Hematopoietic multipotent progenitor cell treated with erythropoietin and hydrocortisone succinate and interleukin-3 and kit ligand, for 6 days (in vitro differentiated cells): ENCODE data around the gene ERP27.
A peak's percentile ranks its signal among the peaks of the same experiment; 100 is the strongest.

Experiments used
- DNase-seq: peaks from one replicate; pipeline ENCODE4 v3.0.0-alpha.2; 2015

ERP27 gene

DNA sequence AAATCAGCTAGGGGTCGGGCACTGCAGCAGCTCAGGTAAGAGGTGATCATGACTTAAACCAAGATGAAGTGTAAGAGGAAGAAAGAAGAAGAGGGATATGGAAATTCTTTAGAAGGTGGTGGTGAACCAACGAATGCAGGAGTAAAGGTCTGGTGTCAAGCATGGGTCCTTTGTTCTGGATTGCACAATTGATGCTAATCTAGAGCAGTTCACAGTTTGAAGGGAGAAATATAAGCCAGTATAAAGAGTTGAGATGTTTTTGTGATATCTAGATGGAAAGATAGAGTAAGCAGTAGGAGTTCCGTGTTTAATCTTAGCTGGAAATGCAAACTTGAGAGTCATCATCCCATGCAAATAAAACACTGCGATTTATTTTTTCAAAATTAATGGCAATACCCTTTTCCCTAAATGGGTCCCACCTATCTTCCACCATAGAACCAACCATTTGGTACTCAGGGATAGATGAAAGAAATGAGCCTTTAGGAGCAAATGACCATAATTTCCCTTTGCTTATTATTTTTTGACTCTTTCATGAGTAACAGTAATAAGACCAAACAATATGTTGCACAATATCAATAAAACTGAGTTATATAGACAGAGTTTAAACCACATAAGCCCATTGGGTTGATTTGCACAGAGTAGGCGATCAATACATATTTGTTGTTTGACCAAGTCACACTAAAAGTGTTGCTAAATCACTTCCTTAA is 37.7 kb downstream of the ERP27 start:
- DNase-seq = no peak

DNA sequence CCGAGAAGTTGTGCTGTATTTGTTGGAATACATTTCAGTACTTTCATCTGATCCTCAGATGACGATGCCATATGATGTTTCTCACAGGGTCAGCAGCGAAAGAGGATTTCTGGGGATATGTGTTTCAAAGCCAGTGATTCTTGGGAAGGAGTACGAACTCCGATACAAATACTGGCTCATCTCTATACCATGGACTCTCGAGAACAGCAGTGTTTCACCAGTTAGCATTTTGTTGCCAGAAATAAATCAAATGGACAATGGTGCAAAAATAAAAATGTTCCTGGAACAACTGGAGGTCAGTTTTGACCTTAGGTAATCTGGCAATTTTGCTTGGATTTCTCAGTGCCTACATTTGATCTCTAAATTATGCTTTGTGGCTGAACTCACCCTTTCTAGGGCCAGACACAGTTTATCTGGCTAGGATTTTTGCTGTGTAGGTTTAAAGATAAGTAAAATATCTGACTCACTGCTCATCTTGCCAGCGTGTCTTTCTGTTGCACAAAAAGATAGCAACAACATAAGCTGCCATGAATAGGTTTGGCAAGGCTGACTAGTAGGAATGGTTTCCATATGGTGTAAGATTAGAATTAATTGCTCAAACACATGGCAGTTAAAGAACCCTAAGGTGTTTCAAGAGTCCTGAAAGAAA is 41.7 kb downstream of the ERP27 start:
- DNase-seq = peak; percentile 93

GRCh38 chr12:14893506-14894250 is 44.7 kb downstream of the ERP27 start:
- no peak for DNase-seq

- DNase-seq = no peak
Observed at GRCh38 chr12:14892726-14893505, 45.4 kb downstream of the ERP27 start.

DNA sequence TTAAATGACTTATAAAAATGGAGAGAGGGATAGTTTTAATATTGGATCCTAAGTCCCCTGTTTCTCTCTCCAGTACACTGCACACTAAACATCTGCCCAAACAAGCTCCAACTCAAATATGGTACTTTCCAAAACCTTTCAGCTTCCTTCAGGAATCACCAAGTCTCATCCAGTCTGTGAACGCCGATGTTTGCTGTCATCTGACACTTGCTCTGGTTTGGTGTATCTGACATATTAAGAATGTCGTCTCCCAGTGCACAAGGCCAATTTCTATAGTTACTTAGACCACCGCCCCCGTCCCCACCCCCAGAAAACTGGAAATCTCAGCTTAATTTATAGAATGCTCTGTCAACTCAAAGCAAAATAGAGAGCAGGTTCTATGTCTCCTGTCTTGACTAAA is 47.6 kb downstream of the ERP27 start:
- DNase-seq = no peak

GRCh38 chr12:14886271-14886670 is 52.1 kb downstream of the ERP27 start:
- DNase-seq = no peak

DNA sequence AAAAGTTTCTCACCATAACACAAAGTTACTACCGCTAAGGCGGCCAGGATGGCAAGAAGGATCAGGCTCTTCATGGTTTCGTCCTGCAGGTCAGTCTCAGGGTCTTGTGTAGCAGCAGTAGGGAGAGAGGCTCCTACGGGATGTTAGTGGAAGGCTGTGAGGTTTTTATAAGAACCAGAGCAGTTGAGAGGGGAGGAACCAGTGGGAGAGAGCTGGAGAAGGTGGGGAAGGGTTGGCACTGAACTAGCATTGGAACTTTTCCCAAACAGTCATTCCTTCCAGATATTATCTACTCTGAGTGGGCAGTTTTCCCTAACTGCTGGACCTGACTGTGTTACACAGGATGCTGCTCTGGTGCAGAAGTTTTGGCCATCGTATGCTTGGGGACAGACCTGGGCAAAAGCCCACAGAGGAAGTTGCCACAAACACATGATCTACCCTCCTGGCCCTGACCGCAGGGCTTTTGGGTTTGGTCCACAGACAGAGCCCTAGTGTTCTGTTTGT is 52.6 kb downstream of the ERP27 start, which contains the start of gene MGP:
Gene MGP, minus strand, starts transcription at position 137 of the 504 bp plus-strand sequence. Its CDS starts 63 bp downstream, at position 74.
- DNase-seq = peak; percentile 23

DNA sequence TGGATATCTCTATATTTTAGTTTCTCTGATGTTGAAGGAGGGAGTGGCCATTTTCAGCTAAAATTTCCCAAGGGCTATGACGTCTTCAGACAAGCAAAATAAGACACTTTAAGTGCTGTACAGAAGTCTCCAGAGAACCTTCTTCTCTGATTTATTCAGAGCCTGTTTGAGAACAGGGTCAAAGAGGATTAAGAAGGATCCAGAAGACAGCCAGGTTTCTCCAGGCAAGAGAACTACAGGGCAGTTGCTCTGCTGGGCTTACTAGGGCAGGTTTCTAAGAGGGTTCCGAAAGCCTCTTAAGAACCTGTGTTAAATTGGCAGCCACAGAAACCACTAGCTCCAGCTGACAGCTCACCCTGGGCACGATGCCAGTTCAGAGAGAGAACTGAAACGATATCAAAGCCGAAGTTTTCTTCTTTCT is 53.9 kb downstream of the ERP27 start:
- DNase-seq = peak; percentile 97

GRCh38 chr12:14883686-14884085 is 54.7 kb downstream of the ERP27 start:
- no peak for DNase-seq

GRCh38 chr12:14880890-14881453 is 57.4 kb downstream of the ERP27 start:
- DNase-seq = no peak

DNA sequence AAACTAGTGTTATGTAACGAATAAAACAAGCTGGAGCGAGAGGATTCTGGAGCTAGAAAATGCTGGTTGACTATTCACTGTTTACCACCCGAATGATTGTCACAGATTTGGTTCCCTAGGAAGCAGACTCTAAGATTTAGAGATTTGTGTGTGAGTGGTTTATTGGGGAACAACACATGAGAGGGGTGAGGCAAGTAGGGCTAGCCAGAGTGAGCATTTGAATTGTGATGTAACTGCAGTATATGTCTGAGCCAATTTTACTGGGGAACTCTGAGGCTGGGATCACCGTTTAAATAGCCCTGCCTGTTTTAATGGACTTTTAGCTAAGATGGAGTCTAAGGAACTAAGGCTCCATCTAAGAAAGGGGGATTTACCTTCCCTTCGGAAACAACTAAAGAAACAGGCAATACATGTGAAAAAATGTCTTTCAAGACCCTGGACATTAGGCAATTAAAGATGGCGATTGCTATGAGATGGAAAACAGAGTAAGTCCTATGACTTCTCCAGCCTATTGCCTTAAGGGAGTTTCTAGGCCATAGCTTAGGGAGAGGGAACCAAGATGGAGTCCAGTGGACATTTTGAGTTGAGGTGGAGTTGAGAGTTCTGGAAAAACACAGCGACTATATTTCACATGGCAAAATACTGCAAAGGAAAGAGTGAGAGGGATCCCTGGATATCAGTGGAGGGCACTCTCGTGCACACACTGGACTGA is 59.0 kb downstream of the ERP27 start:
- no peak for DNase-seq

GRCh38 chr12:14878488-14878887 is 59.8 kb downstream of the ERP27 start:
- no peak for DNase-seq

DNA sequence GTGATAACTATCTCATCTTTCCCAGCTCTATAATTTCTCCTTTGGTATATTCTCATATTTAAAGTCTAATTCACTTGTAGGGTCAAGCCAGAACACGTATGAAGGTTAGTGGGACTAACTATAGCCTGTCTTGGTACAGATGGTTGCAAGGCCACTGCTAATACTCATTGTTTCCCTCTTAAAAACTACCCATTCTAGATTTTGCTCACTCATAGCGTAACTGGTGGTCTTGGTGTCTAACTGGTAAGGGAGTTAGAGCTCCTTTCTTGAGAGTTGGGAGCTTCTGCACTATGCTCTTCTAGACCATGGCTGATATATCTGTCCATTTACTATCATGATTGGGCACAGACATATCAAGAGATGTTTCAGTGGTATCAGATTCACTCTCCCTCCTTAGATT is 61.5 kb downstream of the ERP27 start:
- no peak for DNase-seq

GRCh38 chr12:14874882-14875281 is 63.5 kb downstream of the ERP27 start:
- no peak for DNase-seq

GRCh38 chr12:14873440-14874185 is 64.7 kb downstream of the ERP27 start:
- DNase-seq = peak; percentile 16

DNA sequence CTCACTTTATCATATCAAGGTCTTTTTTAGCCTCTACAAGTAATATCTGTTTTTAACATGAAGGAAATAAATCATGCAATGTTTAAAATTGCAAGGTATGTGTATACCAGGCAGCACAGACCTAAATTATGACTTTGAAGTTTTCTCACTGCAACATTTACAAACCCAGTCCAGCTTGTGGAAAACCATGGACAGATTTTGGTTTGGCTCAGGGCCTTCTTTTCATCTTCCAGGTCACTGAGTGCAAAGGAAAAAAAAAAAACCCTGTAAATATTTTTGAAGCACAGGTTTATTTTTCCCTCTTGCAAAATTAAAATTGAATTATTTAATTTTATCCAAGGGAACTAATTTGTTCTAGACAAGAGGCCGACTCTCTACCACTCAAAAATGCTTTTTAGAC is 66.5 kb downstream of the ERP27 start:
- DNase-seq = no peak

GRCh38 chr12:14871247-14871646 is 67.1 kb downstream of the ERP27 start:
- no peak for DNase-seq

- no peak for DNase-seq
Observed at GRCh38 chr12:14868916-14869506, 69.3 kb downstream of the ERP27 start.
